HG03066 (cell line): ENCODE measurements around the gene MAD2L2.

Experiments
- ATAC-seq: cut with Tn5 transposase; IDR thresholded peaks from one replicate; pipeline ENCODE4 v1.9.1; 2021; ENCODE audit warnings: low read depth; ENCODE audit not compliant: unreplicated experiment

Gene MAD2L2

DNA sequence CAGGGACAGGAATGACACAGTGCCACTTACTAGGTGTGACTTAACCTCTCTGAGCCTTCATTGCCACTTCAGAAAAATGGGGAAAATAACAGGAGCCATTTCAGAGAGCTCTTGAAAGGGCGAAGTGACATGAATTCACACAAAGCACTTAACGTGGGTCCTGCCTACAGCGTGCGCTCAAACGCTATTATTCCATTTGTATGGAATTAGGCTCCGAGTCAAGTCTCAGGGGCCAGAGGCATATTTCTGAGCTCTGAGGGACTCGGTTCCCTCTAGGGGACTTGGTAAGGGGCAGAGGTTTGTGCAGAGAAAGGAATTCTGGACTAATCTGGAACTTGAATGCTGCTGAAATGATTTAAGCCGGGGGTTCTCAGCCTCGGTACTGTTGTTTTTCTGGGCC lies 24.6 kb upstream of the MAD2L2 start:
- ATAC-seq: no peak

GRCh38 chr1:11704691-11705475 lies 23.9 kb upstream of the MAD2L2 start:
- no peak for ATAC-seq

DNA sequence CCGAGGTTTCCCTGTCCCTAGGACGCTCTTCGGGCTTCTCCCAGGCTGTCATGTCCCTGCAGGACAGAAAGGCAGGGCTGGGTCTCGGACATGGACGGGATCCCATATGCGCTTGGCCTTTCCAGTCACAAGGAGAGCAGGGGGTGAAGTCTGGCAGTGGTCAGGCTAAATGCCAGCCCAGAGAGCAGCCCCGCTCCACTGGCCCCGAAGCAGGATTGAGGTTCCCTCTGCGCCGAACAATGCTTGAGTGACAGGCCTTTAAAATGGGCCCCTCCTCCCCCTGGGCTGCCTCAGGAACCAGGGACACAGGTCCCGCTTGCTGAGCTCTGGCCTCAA lies 23.2 kb upstream of the MAD2L2 start:
- ATAC-seq: no peak

DNA sequence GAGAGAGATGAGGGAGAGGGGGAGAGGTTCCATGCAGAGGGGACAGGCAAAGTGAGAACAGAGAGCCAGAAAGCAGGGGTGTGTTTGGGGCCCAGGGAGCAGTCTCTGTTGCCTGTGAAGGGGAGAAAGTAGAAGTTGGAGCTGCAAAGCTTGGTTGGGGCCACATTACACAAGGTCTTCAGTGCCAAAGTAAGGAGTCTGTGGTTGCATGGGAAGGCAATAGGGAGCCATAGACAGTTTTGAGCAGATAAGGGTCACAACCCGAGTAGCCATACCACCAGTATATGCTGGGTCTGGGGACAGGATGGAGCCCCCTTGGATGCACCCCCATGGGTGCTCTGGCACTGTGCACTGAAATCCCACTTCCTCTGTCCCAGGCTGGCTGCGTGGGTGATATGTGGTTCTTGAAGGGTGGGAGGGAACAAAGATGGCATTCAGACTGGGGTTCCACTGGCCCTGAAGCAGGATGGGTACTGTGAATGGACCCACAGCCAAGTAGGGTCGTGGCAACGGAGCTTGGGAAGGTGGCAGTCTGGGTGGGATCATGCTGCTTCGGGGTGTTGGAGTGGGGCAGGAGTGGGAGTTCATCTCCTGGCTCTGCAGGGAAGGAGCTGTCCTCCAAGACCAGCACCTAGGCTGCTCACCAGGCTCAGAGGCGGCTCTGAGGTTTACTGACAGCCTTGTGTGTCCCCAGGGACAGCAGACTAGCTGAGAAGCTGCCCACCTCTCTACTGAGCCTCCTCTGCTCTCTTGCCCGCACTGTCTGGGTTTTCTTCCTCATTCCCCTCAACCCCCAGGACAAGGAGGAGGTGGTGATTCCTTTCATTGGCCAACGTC lies 22.6 kb upstream of the MAD2L2 start:
- ATAC-seq: no peak

DNA sequence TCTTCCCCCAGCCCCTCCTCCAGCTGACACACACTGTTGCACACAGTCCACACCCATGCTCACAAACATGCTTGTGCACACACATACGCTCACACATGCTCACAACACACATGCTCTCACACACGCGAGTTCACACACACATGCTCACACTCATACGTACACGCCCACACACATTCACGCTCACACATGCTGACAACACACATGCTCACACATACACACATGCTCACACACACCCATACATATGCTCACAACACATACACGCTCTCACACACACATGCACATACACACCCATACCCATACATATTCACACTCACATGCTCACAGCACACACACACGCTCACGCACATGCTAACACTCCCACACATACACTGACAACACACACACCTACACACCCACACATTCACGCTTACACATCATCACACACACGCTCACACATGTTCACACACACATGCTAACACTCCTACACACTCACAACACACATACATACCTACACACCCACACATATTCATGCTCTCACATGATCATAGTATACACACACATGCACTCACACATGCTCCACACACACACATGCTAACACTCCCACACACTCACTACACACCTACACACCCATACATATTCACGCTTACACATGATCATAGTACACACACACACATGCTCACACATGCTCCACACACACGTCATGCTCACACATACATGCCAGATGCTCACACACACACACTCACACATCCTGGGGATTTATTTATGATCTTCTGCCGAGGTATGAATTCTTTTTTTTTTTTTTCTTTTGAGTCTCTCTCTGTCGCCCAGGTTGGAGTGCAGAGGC lies 21.2 kb upstream of the MAD2L2 start:
- ATAC-seq: no peak

- no peak for ATAC-seq
Observed at GRCh38 chr1:11701551-11701961, 20.6 kb upstream of the MAD2L2 start.

GRCh38 chr1:11700601-11701467 lies 19.9 kb upstream of the MAD2L2 start:
- ATAC-seq: no peak

DNA sequence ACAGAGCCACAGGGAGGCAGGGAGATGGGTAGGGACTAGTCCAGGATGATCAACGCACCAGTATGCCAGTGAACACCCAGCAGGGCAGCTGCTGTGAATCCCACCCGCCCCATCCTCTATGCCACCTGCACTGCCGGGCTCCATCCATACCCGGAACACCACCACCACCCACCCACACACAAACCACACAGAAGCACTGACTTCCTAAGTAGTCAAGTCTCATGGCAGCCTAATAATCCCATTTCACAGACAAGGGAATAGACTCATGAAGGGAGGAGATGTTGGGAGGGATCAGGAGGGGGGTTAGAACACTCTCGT lies 16.9 kb upstream of the MAD2L2 start:
- no peak for ATAC-seq

- ATAC-seq: no peak
Observed at GRCh38 chr1:11697188-11697892, 16.4 kb upstream of the MAD2L2 start.

DNA sequence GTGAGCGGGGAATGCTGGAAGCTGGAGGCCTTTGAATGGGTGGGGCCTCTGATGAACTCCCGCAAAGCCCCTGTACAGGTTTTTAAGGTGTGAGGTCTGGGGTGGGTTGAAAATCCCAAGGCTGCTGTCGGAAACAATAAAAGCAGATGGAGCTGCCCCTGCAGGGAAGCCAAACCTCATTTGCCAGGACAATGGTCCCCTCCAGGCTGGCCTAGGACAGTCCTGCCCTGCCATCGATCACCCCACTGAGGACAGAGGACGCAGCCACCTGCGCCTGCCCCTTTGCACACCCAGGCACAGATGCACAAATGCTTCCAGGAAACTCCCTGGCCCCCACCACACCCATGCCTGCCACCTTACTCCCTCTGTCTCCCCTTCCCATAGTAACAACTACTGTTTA lies 14.9 kb upstream of the MAD2L2 start:
- no peak for ATAC-seq

GRCh38 chr1:11693917-11694316 lies 13.0 kb upstream of the MAD2L2 start:
- ATAC-seq: no peak

GRCh38 chr1:11693024-11693590 lies 12.2 kb upstream of the MAD2L2 start:
- no peak for ATAC-seq

DNA sequence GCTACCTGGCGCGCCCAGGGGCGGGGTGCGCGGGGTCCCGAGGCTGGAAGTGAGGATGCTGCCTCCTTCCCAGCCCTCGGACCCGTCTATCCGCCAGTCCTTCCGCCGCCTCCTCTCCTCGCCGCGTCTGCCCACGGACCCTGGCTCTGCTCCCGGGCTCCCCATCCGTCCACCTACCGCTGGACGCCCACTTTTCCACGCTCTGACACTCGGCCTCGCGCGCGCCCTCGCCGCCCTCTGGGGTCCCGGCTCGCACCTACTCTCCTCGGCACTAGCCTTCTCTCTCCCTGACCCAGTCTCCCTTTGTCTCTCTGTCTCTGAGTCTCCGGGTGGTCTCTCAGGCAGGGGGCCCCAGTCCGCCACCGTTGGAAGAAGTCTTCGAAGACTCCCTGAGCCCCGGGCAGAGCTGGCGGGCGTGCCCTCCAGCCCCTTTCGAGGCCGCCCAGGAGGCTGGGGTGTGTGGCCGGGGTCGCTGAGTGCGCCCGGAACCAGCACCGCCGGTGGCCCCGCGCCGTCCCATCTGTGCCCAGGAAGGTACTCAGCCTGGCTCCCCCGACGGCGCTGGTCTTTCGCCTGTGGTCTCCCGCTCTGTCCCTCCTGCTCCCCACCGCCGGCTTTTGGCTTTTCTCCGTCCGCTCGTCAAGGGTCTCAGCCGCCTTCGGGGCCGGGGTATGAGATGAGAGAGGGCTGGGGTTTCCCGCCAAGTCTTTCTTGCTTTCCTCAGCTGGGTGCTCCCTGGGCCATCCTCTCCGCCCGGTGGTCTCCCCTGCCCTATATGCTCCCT lies 11.2 kb upstream of the MAD2L2 start:
- ATAC-seq: no peak

- ATAC-seq: no peak
Observed at GRCh38 chr1:11691302-11691914, 10.5 kb upstream of the MAD2L2 start, which contains the start of gene DRAXIN. Gene DRAXIN, plus strand, starts transcription at chr1:11691710. Its CDS starts 14,549 bp downstream, at chr1:11706259.

DNA sequence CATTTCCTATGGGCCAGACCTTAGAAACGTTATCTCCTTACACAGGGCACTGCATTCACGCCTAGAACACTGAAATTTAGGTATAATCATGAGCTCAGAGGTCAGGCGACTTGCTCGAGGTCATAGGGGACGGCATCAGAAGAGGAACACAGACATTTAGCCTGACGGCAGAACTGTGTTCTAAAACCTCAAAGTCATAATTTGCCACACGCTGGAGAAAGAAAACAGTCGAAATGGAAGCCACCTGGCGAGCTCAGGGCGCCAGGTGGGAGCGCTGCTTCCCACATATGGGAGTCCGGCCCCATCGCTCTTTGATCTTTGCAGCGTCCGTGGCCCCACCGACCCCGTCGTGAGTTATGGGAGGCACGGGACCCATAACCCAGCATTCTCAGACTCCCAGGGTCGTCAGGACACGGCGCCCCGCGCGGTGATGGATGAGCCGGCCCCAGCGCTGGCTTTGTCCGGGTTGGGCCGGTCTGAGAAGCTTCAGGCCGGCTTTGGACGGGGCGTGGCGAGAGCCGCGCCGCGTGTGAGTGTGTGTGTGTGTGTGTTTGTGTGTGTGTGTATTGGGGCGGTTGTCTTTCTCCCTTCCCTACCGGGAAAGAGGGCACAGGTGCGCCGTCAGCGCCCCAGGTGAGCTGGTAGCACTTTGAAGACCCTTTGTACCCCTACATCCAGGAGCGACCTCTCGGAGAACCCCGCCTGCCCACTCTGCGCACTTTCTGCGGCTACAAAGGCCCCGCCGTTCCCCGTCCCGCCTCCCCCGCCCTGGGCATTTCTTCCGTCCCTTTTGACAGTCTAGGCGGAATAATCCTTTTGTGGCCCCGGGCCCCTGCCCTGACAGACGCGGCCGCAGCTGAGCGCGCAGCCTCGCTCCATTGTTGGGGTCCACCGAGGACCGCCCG lies 9.7 kb upstream of the MAD2L2 start:
- ATAC-seq: no peak

DNA sequence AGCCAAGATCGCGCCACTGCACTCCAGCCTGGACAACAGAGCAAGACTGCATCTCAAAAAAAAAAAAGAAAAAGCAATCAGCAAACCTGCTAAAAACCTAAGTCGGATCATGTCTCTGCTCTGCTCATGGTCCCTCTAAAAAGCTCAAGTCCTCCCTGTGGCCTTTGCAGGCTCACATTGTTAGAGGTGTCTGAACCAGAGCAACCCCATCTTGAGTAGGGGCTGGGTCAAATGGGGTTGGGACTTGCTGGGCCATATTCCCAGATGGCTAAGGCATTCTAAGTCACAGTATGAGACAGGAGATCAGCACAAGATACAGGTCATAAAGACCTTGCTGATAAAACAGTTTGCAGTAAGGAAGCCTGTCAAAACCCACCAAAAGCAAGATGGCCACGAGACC lies 7.6 kb upstream of the MAD2L2 start:
- no peak for ATAC-seq

- no peak for ATAC-seq
Observed at GRCh38 chr1:11685210-11685752, 4.3 kb upstream of the MAD2L2 start.
